NCI-H2029 treated with DMSO at 0.1 percent for 48 hours (cell line): Measurements from ENCODE around the gene MYPN.
A peak's percentile ranks its signal among the peaks of the same experiment; 100 is the strongest.
"Not testable (repeated sequence)": the region's sequence is repeated elsewhere in the genome, so short reads cannot be mapped to it uniquely, and the experiment has no call there.

Source experiments
- DNase-seq: peaks from one replicate; lab custom pipeline; 2025; lab: John Stamatoyannopoulos, UW

Gene MYPN

DNA sequence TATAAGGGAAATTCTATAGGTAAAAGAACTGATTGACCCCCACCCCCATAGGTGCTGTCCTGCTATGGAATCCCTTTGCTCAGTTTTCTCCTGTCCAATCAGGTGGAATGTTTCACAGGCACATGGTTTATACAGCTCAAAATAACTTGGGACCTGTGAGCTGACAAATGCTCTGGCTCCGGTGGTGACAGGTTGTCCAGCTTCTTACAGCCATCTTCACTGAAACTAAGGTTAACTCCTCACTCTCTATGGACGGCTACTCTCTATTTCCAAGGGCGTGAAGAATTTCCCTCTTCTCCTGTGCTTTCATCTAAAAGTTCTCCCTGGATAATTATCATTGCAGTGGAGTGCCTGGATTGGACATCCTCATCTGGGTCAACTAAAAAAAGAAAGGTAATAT is at the start of gene MYPN:
Gene MYPN, plus strand, starts transcription at position 158 of the 400 bp plus-strand sequence. CDS start 11,951 bp downstream, outside the sequence.
- no peak for DNase-seq

- no peak for DNase-seq
Observed at GRCh38 chr10:68067029-68067428, 42.3 kb upstream of the MYPN start.

GRCh38 chr10:68067508-68067907 is 41.8 kb upstream of the MYPN start:
- DNase-seq = no peak

GRCh38 chr10:68073631-68074030 is 35.7 kb upstream of the MYPN start:
- no peak for DNase-seq

GRCh38 chr10:68074031-68074774 is 35.1 kb upstream of the MYPN start:
- no peak for DNase-seq

GRCh38 chr10:68074775-68075549 is 34.3 kb upstream of the MYPN start, which contains the start of gene HERC4:
TSS of gene HERC4 (minus strand) at chr10:68075283. CDS start at chr10:68073108, 2,175 bp downstream.
- DNase-seq = peak; percentile 20

GRCh38 chr10:68075550-68076004 is 33.7 kb upstream of the MYPN start:
- DNase-seq = peak; percentile 7

DNA sequence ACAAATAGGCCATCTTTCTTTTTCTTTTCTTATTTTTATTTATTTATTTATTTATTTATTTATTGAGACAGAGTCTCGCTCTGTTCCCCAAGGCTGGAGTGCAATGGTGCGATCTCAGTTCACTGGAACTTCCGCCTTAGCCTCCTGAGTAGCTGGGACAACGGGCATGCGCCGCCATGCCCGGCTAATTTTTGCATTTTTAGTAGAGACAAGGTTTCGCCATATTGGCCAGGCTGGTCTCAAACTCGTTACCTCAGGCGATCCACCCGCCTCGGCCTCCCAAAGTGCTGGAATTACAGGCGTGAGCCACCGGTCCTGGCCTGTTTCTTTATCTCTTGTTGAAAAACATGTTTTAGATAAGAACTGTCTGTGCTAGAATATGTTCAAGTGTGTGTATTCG is 33.2 kb upstream of the MYPN start:
- not testable (repeated sequence) for DNase-seq

- DNase-seq = no peak
Observed at GRCh38 chr10:68077026-68077425, 32.3 kb upstream of the MYPN start.

DNA sequence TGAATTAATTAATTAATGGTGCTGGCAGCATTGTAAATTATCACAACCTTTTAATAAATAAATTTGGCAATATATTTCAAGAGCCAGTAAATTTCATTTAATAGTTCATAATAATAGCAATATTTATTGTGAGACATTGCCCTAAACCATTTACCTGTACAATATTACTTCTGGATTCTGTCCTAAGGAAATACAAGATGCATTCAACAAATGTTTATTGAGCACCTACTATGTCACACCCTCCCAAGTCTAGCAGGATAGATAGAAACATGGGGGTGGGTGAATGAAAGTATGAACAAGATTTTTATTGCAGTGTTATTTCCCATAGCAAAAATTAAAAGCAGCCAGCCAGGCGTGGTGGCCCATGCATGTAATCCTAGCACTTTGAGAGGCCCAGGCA is 29.9 kb upstream of the MYPN start:
- no peak for DNase-seq

DNA sequence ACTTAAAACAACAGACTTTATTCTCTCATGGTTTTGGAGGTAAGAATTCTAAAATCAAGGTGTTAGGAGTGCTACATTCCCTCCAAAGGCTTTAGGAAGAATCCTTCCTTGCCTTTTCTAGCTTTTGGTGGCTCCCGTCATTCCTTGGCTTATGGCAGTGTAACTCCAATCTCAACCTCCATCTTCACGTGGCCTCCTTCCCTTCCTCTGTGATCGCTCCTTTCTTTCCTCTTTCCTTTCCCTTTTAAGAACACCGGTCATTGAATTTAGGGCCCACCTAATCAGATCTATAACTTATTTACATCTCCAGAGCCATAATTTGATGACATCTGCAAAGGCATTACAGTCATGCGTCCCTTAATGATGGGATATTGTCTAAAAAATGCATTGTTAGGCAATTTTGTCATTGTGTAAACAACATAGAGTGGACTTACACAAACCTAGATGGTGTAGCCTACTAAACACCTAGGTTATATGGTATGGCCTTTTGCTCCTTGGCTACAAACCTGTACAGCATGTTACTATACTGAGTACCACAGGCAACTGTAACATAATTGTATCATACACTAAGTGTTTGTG is 28.3 kb upstream of the MYPN start:
- no peak for DNase-seq

- no peak for DNase-seq
Observed at GRCh38 chr10:68081916-68082315, 27.4 kb upstream of the MYPN start.

DNA sequence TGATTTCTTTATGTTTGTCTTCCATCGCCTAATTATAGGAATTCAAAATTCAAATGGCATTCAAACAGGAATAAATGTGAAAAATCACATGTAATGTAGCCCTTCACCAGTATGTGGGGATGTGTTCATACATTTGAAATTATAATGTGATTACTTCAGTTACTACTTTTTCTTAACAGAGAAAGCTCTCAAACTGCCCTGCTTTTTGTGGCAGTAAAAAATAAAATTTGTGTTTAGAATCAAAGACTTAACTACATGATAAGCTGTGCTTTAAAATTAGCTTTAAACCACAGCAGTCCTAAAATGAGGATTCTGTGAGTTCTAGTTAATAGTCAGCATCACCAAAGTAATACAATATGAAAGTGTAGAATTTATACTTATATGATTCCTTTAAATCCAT is 26.4 kb upstream of the MYPN start:
- no peak for DNase-seq

DNA sequence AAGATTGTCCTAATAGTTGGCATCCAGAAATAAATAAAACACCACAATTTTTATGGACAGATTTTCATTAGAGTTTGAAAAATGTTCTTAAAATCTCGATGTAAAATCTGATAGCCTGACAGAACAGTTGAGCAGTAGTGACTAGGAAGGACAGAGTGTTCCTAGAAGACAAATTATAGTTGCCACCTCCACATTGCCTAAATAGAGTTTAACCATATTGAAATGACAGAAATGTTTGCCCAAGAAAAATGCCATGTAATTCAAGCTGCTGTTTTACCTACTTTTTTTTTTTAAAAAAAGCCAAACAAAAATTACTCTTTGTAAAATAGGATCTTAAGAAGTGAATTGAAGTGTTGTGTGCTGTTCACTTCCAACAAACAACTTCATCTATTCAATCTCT is 25.3 kb upstream of the MYPN start:
- DNase-seq = no peak

- no peak for DNase-seq
Observed at GRCh38 chr10:68084469-68084868, 24.8 kb upstream of the MYPN start.

DNA sequence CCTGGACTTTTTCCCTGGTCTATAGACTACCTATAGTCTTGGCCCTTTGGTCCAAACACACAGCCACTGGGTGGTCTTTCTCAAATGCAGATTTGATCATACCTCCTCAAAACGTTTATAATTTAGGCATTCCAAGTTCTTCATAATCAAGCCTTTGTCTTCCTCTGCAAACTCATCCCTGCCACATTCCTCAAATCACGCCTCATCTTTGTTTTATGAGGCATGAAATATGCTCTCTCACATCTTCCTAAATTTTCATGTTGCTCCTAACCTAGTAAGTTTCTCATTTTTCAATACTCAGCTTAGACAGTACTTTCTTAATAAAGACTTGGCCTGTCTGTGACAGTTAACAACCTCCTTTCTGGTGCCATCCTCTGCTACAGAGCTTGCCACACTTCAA is 23.3 kb upstream of the MYPN start:
- DNase-seq = no peak

GRCh38 chr10:68086910-68087684 is 22.2 kb upstream of the MYPN start:
- no peak for DNase-seq

DNA sequence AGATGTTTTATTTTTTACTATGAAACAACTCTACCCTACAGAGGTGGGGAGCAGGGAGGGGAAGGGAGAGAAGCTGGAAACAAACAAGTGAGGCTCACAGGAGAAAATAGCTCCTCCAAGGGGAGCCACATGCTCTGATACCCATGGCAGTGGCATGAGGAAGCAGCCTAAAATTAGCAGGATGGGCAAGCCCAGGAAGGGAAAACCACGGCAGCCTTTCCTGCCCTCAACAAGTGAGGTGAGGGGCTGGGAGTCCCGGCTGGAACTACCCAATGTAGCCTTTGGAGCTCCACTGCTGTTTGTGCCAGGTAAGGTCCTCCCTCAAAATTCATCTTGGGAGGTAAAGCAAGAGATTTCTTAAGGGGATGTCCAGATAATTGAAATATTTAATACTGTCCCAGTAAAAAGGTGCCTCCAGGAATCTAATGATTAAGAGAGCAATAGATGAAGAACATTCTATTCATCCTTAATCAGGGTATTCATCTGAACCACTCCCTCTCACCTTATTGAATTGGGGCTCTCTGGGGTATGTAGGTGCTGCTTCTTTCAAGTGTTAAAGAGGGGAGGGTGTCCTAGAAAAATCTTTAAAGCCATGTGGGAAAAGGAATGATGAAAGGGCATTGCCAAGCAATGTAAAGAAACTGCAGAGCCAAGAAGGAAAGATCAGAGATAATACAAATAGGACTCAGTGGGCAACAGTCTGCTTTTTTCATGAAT is 21.4 kb upstream of the MYPN start:
- DNase-seq = no peak

GRCh38 chr10:68088740-68089139 is 20.5 kb upstream of the MYPN start:
- no peak for DNase-seq

DNA sequence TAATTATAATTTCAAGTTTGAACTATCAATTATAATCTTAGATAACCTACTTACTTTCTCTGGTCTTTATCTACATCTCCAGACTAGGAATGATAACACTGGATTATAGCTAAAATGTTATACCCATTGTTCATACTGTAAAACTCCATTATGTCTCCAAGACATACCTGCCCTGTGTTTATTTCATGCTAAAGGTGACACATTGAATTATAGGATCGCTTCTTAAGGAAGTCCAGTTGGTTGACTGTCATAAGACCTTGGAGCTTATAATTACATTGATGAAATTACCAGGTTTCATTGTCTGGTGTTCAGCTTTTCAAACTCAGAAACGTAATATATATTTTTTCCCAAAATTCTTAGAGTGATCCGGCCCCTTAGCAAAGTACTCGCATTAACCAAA is 18.7 kb upstream of the MYPN start:
- DNase-seq = no peak

DNA sequence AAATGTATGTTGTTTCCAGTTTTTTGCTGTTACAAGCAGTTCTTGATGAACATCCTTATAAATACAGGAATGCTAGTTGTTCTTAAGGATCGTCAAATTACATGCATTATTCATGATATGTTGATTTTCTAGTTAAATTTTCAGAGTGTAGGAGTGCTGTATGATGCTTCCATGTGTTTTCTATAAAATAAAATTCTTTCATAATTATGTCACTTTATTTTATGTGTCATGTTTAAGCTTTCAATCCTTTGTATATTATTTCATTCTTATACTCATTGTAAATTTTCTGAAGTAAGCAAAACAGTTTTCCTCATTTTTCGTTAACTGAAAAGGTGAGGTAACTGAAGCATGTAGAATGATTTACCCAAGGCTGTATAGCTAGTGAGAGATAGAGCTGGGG is 16.8 kb upstream of the MYPN start:
- no peak for DNase-seq
